ENCODE measurements around the gene SMAP2.
"Not testable (repeated sequence)": the region's sequence is repeated elsewhere in the genome, so short reads cannot be mapped to it uniquely, and the experiment has no call there.

SMAP2 gene

GRCh38 chr1:40372658-40373322, 737 bp upstream of the SMAP2 start:
- no peak for FAIRE-seq

DNA sequence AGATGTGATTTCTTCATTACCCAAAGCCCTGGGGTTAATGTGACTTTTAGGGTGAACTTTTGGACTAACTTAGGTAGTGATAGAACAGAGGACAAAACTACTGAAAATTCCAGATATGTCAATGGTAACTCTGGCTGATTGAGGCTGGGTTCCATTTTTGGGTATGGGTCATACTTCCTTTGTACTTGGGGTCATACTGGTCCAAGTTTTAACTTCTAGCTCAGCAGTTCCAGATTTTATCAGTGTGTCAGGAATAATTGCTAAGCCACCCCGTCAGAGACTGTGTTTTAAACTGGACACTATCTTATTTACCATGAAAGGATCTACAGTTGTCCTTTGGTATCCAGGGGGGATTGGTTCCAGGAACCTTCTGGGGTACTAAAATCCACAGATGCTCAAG, 4.0 kb downstream of the SMAP2 start:
- FAIRE-seq = no peak

- FAIRE-seq = no peak
Measured at GRCh38 chr1:40379785-40380452, 6.4 kb downstream of the SMAP2 start.

DNA sequence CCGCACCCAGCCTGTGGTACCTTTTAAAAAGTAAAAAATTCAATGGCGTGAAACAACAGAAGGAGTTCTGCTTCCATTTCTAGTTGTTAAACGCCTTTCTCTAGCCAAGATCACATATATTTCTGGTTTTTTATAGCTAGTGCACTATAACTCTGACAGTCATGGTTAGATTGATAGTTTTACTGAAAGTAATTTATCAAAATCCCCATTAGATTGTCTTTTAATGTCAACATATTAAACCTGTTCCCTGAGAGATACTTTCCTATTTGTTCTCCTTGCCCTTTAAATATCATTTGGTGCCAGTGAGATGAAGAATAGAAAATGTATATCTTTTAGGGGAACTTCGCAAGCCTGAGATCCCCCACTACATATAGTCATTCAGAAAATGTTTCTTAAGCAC, 7.3 kb downstream of the SMAP2 start:
- FAIRE-seq = no peak

DNA sequence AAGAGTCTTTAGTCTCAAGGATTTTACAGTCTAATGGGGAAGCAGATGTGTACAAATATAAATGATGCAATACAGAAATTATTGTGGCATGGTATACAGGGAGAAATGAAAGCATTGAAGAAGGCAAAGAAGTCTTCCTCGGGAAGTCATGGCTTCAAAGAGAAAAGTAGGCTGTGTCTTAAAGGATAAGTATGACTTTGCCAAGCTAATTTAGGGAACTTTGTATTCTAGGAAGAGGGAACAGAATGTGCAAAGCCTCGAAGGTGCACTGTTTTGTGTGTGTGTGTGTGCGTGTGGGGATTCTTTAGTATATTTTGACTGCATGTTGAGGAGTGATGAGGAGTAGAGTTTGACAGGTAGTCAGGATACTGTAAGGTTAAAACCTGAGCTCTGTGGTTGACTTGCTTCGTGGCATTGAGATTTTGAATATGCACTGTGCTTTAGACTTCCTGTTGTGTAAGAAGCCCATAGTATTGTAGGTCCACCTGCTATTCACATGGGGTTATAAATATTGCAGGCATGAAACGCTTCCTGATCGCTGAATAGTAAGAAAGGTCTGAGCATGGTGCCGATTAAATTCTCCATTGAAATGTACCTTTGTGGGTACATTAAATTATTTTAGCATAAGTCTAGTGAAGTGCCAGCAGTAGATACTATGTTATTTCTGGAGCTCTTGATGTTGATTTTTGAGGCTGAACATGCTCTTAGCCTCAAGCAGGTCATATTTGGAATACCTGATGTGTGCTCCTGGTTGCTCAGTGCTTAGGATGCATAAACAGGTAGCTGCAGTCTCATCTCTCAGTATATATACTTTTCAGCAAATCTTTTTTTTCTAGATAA, 8.0 kb downstream of the SMAP2 start:
- FAIRE-seq = no peak

DNA sequence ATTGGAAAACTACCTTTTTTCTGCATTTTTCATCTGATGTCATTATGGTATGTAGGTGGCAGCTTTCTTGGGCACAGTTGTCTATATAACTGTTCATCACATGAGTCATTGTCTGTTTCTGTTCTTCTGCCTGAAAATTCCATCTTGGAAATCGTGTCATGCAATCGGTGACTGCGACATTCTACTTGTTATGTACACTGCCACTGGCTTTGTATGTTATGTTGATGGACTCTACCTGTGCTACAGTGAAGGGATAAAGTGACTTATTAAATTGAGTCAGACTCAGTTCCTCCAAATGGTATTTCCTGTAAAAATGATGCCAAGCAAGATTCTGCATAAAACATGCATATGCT, 8.6 kb downstream of the SMAP2 start:
- FAIRE-seq = no peak

DNA sequence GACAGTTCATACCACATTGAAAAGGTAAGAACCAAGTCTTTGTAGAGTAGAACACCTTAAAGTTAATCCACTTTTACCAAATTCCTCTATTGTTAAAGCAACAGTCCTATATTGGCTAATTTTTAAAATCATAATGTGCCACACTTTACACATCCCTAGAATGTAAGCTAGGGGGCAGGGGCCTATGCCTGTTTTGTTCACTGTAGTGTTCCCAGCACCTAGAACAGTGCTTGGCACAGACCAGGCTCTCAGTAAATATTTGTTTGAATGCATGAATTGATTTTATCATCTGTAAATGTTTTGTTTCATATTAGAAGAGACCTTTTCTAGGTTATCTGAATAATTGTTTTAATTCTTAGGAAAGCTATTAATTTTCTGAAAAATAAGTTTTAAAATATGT, 9.1 kb downstream of the SMAP2 start:
- FAIRE-seq = no peak

DNA sequence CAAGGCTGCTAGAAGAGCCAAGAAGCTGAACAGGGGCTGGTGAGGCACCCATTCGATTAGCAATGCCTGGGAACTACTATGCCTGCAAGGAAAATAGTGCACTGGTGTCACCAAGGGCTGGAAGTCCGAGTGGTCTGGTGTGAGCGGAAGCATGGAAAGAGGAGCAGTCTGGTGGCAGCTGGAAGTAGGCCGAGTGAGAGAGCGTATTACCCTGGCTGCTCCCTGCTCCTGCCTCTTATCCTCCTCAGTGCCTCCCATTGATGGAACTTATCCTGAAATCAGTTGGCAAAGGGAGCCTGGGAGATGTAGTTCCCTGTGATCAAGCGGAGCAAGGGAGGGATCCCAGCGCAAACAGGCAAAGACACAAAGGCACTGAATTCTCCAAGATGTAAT, 9.6 kb downstream of the SMAP2 start:
- FAIRE-seq = no peak

GRCh38 chr1:40383488-40384412, 10.2 kb downstream of the SMAP2 start:
- FAIRE-seq = no peak

- no peak for FAIRE-seq
Measured at GRCh38 chr1:40384413-40384762, 10.9 kb downstream of the SMAP2 start.

GRCh38 chr1:40384887-40385286, 11.4 kb downstream of the SMAP2 start:
- FAIRE-seq = no peak

- no peak for FAIRE-seq
Measured at GRCh38 chr1:40385437-40386358, 12.2 kb downstream of the SMAP2 start.

DNA sequence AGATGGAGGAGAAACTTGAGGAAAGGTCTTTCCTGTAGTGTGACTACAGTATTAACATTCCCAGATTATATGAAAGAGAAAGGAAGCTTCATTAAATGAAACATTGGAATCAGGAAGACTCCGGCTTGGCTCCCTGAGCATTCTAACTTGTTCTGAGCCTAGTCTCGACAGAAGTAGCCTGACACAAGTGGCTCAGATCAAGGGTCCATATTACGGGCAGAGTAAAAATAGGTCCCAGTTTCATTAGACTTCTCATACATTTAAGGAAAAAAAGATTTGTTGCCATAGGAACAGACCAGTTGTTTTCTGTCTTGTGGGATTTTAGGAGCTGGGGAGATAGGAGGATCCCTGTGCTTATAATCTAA, 12.8 kb downstream of the SMAP2 start:
- FAIRE-seq = no peak

DNA sequence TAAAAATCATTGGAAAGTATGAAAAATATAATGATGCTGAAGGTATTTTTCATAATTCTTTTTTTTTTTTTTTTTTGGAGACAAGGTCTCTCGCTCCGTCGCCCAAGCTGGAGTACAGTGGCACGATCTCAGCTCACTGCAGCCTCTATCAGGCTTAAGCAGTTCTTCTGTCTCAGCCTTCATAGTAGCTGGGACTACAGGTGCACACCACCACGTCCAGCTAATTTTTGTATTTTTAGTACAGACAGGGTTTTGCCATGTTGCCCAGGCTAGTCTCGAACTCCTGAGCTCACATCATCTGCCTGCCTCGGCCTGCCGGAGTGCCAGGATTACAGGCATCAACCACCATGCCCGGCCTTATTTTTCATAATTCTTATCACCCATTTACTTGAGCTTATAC, 13.3 kb downstream of the SMAP2 start:
- FAIRE-seq = no peak

- not testable (repeated sequence) for FAIRE-seq
Measured at GRCh38 chr1:40387381-40388306, 14.1 kb downstream of the SMAP2 start.

DNA sequence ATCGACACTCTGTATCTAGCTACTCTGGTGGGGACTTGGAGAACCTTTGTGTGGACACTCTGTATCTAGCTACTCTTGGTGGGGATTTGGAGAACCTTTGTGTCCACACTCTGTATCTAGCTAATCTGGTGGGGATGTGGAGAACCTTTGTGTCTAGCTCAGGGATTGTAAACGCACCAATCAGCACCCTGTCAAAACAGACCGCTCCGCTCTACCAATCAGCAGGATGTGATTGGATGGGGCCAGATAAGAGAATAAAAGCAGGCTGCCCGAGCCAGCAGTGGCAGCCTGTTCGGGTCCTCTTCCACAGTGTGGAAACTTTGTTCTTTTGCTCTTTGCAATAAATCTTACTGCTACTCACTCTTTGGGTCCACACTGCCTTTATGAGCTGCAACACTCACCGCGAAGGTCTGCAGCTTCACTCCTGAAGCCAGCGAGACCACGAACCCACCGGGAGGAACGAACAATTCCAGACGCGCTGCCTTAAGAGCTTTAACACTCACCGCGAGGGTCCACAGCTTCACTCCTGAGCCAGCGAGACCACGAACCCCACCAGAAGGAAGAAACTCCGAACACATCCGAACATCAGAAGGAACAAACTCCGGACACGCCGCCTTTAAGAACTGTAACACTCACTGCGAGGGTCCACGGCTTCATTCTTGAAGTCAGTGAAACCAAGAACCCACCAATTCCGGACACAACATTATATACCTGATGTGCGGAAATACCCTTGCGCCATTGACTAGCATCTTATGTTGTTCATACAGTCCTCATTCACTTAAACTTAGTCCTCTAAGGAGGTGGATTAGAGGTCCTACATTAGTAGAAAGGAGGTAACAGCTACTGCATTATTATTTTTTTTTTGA, 15.2 kb downstream of the SMAP2 start:
- not testable (repeated sequence) for FAIRE-seq

- FAIRE-seq = no peak
Measured at GRCh38 chr1:40389322-40389803, 15.8 kb downstream of the SMAP2 start.

DNA sequence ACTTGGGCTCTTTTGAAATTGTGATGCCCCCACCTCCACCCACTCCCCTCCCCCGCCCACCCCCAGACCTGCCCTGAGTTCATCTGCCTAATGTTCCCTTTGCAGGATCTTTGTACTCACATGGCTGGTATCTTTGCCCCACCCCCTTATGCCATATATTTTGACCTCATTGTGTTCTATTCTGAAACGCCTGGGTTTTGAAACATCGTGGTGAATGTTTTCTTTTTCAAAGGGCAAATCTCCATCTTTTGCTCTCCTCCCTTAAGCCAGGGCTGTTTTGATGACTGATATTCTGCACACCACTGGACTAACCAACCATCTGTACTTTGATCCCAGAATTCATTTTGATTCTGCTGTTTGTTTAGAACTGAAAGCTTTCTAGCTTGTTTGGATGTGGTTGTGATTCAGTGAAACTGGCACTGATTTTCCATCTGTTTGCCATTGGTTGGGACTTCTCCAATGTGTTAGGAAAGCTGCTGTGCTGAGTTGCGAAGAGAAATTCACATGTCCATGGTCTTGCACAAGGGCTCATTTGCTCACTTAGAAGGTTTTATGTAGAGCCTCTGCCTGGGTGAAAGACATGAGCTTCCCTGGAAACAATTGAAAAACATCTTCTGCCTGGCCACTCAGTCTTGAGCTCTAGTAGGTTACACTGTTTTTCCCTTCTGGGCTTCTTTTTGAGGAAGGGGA, 16.5 kb downstream of the SMAP2 start:
- FAIRE-seq = no peak

DNA sequence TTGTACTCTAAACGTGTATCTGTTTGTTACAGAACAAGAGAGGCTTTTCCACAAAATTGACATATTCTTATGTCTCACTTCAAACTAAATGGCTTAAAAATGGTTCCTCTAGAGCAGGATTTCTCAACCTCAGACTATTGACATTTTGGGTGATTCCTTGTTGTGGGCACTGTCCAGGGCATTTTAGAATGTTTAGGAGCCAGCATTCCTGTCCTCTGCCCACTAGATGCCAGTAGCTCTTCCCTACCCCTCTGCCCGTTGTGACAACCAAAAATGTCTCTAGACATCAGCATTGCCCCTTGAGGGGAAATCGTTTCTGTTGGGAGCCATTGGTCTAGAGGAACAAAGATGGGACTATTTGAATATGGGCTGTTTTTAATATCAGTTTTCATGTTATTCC, 17.3 kb downstream of the SMAP2 start:
- FAIRE-seq = no peak

Data from TTC549 (cell line).